ENCODE data around the gene DZIP3. TPM values are rescaled to one million over a fixed set of nuclear protein-coding genes. Genes with fewer than 3 reads are reported as not detected.
"Not testable (repeated sequence)": the region's sequence is repeated elsewhere in the genome, so short reads cannot be mapped to it uniquely, and the experiment has no call there.

DZIP3 gene
- total RNA-seq, 1 donor from 2014 or later, result 6.6 TPM

- TF ChIP-seq CTCF (IDR thresholded peaks at IDR 0.05; ENCODE audit: insufficient read depth, low read length, poor library complexity, severe bottlenecking), result no peak
- Histone ChIP-seq H3K4me3 (ENCODE audit: low read depth, low read length) (no peak overlapping the region), H3K27me3 (ENCODE audit: control insufficient read depth, insufficient read depth, low read length) (no peaks in the 10 kb centered on the region), H3K36me3 (ENCODE audit: control insufficient read depth, insufficient read depth, low read length) (peaks cover 1% of the 10 kb centered on the region)
- no peak for DNase-seq (ENCODE audit: low read depth)
Observed at GRCh38 chr3:108610651-108611050, 21.1 kb downstream of the DZIP3 start.

- H3K4me3 ChIP-seq (ENCODE audit: low read depth, low read length); DNase-seq (ENCODE audit: low read depth): not testable (repeated sequence)
Observed at GRCh38 chr3:108616090-108616489, 26.6 kb downstream of the DZIP3 start.

GRCh38 chr3:108620250-108620649, 30.7 kb downstream of the DZIP3 start:
- no peak for DNase-seq (ENCODE audit: low read depth)
- TF ChIP-seq CTCF (IDR thresholded peaks at IDR 0.05; ENCODE audit: insufficient read depth, low read length, poor library complexity, severe bottlenecking), result no peak
- no peaks in the 10 kb centered on the region for H3K27me3 ChIP-seq (ENCODE audit: control insufficient read depth, insufficient read depth, low read length)

More at GRCh38 chr3:108616090-108616489, 26.6 kb downstream of the DZIP3 start:
- not testable (repeated sequence) for H3K27me3 ChIP-seq (ENCODE audit: control insufficient read depth, insufficient read depth, low read length); H3K36me3 ChIP-seq (ENCODE audit: control insufficient read depth, insufficient read depth, low read length)

GRCh38 chr3:108623504-108623903, 34.0 kb downstream of the DZIP3 start:
- Histone ChIP-seq H3K4me3 (ENCODE audit: low read depth, low read length) (no peak overlapping the region), H3K36me3 (ENCODE audit: control insufficient read depth, insufficient read depth, low read length) (no peaks in the 10 kb centered on the region), H3K27me3 (ENCODE audit: control insufficient read depth, insufficient read depth, low read length) (no peaks in the 10 kb centered on the region)
- DNase-seq (ENCODE audit: low read depth), result no peak
- TF ChIP-seq CTCF (IDR thresholded peaks at IDR 0.05; ENCODE audit: insufficient read depth, low read length, poor library complexity, severe bottlenecking), result no peak

More at GRCh38 chr3:108620250-108620649, 30.7 kb downstream of the DZIP3 start:
- Histone ChIP-seq H3K4me3 (ENCODE audit: low read depth, low read length) (no peak overlapping the region), H3K36me3 (ENCODE audit: control insufficient read depth, insufficient read depth, low read length) (no peaks in the 10 kb centered on the region)

GRCh38 chr3:108629974-108630373, 40.5 kb downstream of the DZIP3 start:
- no peak for TF ChIP-seq CTCF (IDR thresholded peaks at IDR 0.05; ENCODE audit: insufficient read depth, low read length, poor library complexity, severe bottlenecking)
- DNase-seq (ENCODE audit: low read depth), result no peak
- no peak overlapping the region for H3K4me3 ChIP-seq (ENCODE audit: low read depth, low read length)
- H3K27me3 ChIP-seq (ENCODE audit: control insufficient read depth, insufficient read depth, low read length), result no peaks in the 10 kb centered on the region
- no peaks in the 10 kb centered on the region for H3K36me3 ChIP-seq (ENCODE audit: control insufficient read depth, insufficient read depth, low read length)

GRCh38 chr3:108642526-108642925, 53.0 kb downstream of the DZIP3 start:
- Histone ChIP-seq H3K36me3 (ENCODE audit: control insufficient read depth, insufficient read depth, low read length) (no peaks in the 10 kb centered on the region), H3K27me3 (ENCODE audit: control insufficient read depth, insufficient read depth, low read length) (no peaks in the 10 kb centered on the region), H3K4me3 (ENCODE audit: low read depth, low read length) (no peak overlapping the region)
- TF ChIP-seq CTCF (IDR thresholded peaks at IDR 0.05; ENCODE audit: insufficient read depth, low read length, poor library complexity, severe bottlenecking), result no peak
- DNase-seq (ENCODE audit: low read depth), result no peak
